ENCODE data around the gene SUMF2. TPM values are rescaled to one million over a fixed set of nuclear protein-coding genes. Genes with fewer than 3 reads are reported as not detected.

The SUMF2 gene
- total and polyA plus RNA-seq, 2 donors (not counting 3 experiments of a cell fraction or from before 2014, with no cell fraction given) = 91.3 to 110 TPM

DNA sequence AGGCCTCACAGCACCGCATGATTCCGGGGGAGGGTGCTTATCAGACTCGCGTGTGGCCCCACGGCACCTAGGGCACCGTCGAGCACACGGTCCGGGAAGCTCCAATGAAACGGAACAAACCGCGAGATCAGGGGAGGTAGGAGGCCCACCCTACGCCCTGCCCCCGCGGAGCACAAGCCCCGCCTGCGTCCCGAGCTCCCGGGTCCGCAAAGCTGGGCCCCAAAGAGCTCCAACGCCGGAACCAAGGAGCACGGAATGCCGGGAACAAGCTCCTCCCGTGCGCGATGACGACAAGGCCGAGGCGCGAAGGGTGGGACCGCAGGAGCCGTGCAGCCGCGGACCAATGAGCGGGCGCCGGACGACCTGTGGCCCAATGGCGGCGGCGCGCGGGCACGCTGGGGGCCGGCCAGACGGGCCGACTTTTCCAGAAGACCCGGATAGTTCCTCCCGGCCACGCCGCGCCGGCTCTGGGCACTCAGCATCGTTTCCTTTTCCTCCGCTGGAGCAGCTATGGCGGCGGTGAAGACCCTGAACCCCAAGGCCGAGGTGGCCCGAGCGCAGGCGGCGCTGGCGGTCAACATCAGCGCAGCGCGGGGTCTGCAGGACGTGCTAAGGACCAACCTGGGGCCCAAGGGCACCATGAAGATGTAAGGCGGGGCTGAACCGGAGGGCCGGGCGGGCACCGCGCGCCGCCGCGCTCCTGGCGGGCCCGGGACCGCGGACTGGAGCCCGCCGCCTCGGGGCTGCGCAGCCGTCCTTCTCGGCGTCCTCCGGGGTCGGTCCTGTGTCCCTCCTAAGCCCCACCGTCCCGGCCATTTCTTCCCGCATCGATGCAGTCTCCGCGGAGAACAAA is 12.5 kb upstream of the SUMF2 start, which contains the start of the genes CCT6A and PSPH:
TSS of gene CCT6A (plus strand) at position 427 of the 853 bp plus-strand sequence. CDS start at position 511, 84 bp downstream.
TSS of gene PSPH (minus strand) at position 106 of the 853 bp plus-strand sequence. CDS start 30,232 bp downstream, outside the sequence.
- peak; percentile 99 for DNase-seq (ENCODE audit: low read depth, low spot score)

More for the DNA sequence above, 12.5 kb upstream of the SUMF2 start, which contains the start of the genes CCT6A and PSPH:
- POLR2A ChIA-PET = interaction anchor here (0.6 to 1.9 kb wide), 9 partner anchors 8 to 86 kb away, joined by 3 to 27 read pairs (median 7); partner anchors contain the start of genes CHCHD2 and SUMF2
- Histone ChIP-seq H3K9ac (replicated peaks; ENCODE audit: extremely low read depth, insufficient read depth, low read length) (peak within 1 kb of the TSS; percentile 98), H3K4me2 (ENCODE audit: insufficient read depth, low read length) (peak within 1 kb of the TSS; percentile 100), H3K79me2 (ENCODE audit: control insufficient read depth, insufficient read depth, low read length) (peaks cover 54% of the 10 kb centered on the region), H4K20me1 (replicated peaks; ENCODE audit: control insufficient read depth, extremely low read depth, insufficient read depth, low read length) (no peaks in the 10 kb centered on the region), H3K9me3 (replicated peaks; ENCODE audit: control insufficient read depth, insufficient read depth, low read length) (no peaks in the 10 kb centered on the region), H3K4me3 (replicated peaks in 1 of 3; ENCODE audit: insufficient read depth in 1 of 3, low read depth in 1 of 3, low read length in 3 of 3) (peak within 1 kb of the TSS; percentile 86 to 99 (median 88)), H3K4me1 (ENCODE audit: control insufficient read depth, extremely low read depth, insufficient read depth, low read length) (peaks cover 45% of the 10 kb centered on the region), H3K36me3 (ENCODE audit: control insufficient read depth in 2 of 2, extremely low read depth in 1 of 2, insufficient read depth in 2 of 2, low read length in 2 of 2) (peaks cover 8 to 11% of the 10 kb centered on the region in 2 experiments), H2AFZ (ENCODE audit: low read depth, low read length) (peak within 1 kb of the TSS; percentile 30), H3K27me3 (ENCODE audit: control insufficient read depth in 2 of 2, insufficient read depth in 2 of 2, low read length in 2 of 2) (no peaks in the 10 kb centered on the region), H3K9me1 (replicated peaks; ENCODE audit: control insufficient read depth, extremely low read depth, insufficient read depth, low read length) (no peaks in the 10 kb centered on the region), H3K27ac (ENCODE audit: insufficient read depth, low read depth, low read length) (peak within 1 kb of the TSS; percentile 83)
- dilution Hi-C loops (cut with MboI; ENCODE audit: extremely low pct_ligation_motif_present, low sequenced_read_pairs) = no loop called here
- BruUV-seq (replicated peaks) = TSS peak; percentile 30
- intact Hi-C loops (cut with micrococcal nuclease) = loop anchor here (1.0 to 5.0 kb wide), 6 partner anchors 13 to 684 kb away; partner anchors contain the start of genes LANCL2, NIPSNAP2 and SUMF2
- TF ChIP-seq POLR2AphosphoS5 (IDR thresholded peaks at IDR 0.05; ENCODE audit: insufficient read depth, low read depth, low read length) = peak; percentile 90
- peak; percentile 42 for TF ChIP-seq MYC (IDR thresholded peaks at IDR 0.05; ENCODE audit: low read depth, low read length)
- TF ChIP-seq, protein P1, sequence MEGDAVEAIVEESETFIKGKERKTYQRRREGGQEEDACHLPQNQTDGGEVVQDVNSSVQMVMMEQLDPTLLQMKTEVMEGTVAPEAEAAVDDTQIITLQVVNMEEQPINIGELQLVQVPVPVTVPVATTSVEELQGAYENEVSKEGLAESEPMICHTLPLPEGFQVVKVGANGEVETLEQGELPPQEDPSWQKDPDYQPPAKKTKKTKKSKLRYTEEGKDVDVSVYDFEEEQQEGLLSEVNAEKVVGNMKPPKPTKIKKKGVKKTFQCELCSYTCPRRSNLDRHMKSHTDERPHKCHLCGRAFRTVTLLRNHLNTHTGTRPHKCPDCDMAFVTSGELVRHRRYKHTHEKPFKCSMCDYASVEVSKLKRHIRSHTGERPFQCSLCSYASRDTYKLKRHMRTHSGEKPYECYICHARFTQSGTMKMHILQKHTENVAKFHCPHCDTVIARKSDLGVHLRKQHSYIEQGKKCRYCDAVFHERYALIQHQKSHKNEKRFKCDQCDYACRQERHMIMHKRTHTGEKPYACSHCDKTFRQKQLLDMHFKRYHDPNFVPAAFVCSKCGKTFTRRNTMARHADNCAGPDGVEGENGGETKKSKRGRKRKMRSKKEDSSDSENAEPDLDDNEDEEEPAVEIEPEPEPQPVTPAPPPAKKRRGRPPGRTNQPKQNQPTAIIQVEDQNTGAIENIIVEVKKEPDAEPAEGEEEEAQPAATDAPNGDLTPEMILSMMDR (IDR thresholded peaks at IDR 0.05; ENCODE audit: extremely low read depth in 1 of 2, insufficient read depth in 1 of 2, low read depth in 1 of 2, low read length in 2 of 2) = no peak
- TF ChIP-seq, protein P2, sequence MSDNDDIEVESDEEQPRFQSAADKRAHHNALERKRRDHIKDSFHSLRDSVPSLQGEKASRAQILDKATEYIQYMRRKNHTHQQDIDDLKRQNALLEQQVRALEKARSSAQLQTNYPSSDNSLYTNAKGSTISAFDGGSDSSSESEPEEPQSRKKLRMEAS (IDR thresholded peaks at IDR 0.05; ENCODE audit: insufficient read depth, insufficient read length) = no peak
- no peak for TF ChIP-seq FOS (IDR thresholded peaks at IDR 0.05; ENCODE audit: borderline replicate concordance, insufficient read depth, low read length)
- no peak for TF ChIP-seq JUN (IDR thresholded peaks at IDR 0.05; ENCODE audit: borderline replicate concordance, insufficient read depth, insufficient read length, low read depth)
- no peak for TF ChIP-seq EZH2 (IDR thresholded peaks at IDR 0.05; ENCODE audit: borderline replicate concordance, low read depth, low read length, severe bottlenecking)
- no peak for TF ChIP-seq GATA2 (IDR thresholded peaks at IDR 0.05; ENCODE audit: insufficient read depth, insufficient read length, low read depth, low read length)
- peak; percentile 88 for TF ChIP-seq POLR2A (IDR thresholded peaks at IDR 0.05; ENCODE audit: low read depth, low read length)
- CTCF ChIA-PET = interaction anchor here (0.9 to 2.5 kb wide), 13 partner anchors 9 to 410 kb away, joined by 3 to 17 read pairs (median 5); partner anchors contain the start of gene NIPSNAP2
- peak; percentile 96 for FAIRE-seq
